Limb (tissue), 2 donors: Measurements from ENCODE around the gene VTA1.
"Not testable (repeated sequence)": the region's sequence is repeated elsewhere in the genome, so short reads cannot be mapped to it uniquely, and the experiment has no call there.

Experiments
- DNase-seq, 2 donors: peaks; one replicate each; pipeline ENCODE4 v3.0.0-alpha.2; 2016; ENCODE audit errors: extremely low spot score in 2 of 2

Gene VTA1

GRCh38 chr6:142225115-142225514 lies 78.1 kb downstream of the VTA1 start:
- no peak for DNase-seq

- DNase-seq, result no peak
Observed at GRCh38 chr6:142225552-142225951, 78.5 kb downstream of the VTA1 start.

- no peak for DNase-seq
Observed at GRCh38 chr6:142226731-142227130, 79.7 kb downstream of the VTA1 start.

GRCh38 chr6:142229518-142230270 lies 82.6 kb downstream of the VTA1 start:
- DNase-seq, result not testable (repeated sequence)

GRCh38 chr6:142232206-142233044 lies 85.4 kb downstream of the VTA1 start:
- peak in 1 of 2 donors; percentile 41 for DNase-seq

- no peak for DNase-seq
Observed at GRCh38 chr6:142233945-142234682, 87.1 kb downstream of the VTA1 start.

GRCh38 chr6:142235272-142235671 lies 88.2 kb downstream of the VTA1 start:
- no peak for DNase-seq

- peak in 1 of 2 donors; percentile 67 for DNase-seq
Observed at GRCh38 chr6:142235791-142236190, 88.7 kb downstream of the VTA1 start.

GRCh38 chr6:142236691-142237090 lies 89.6 kb downstream of the VTA1 start:
- DNase-seq, result peak in 1 of 2 donors; percentile 75

GRCh38 chr6:142238881-142239280 lies 91.8 kb downstream of the VTA1 start:
- DNase-seq, result no peak

GRCh38 chr6:142240179-142240578 lies 93.1 kb downstream of the VTA1 start:
- DNase-seq, result no peak

GRCh38 chr6:142241061-142241460 lies 94.0 kb downstream of the VTA1 start:
- no peak for DNase-seq

GRCh38 chr6:142242269-142242668 lies 95.2 kb downstream of the VTA1 start:
- DNase-seq, result no peak

GRCh38 chr6:142246960-142247359 lies 99.9 kb downstream of the VTA1 start:
- no peak for DNase-seq

GRCh38 chr6:142249266-142249665 lies 102.2 kb downstream of the VTA1 start:
- DNase-seq, result no peak

- peak in 1 of 2 donors; percentile 55 for DNase-seq
Observed at GRCh38 chr6:142251930-142252445, 104.9 kb downstream of the VTA1 start.

- DNase-seq, result no peak
Observed at GRCh38 chr6:142254513-142254912, 107.5 kb downstream of the VTA1 start.

GRCh38 chr6:142255785-142256184 lies 108.7 kb downstream of the VTA1 start:
- no peak for DNase-seq

GRCh38 chr6:142258305-142258704 lies 111.2 kb downstream of the VTA1 start:
- no peak for DNase-seq

GRCh38 chr6:142258757-142259156 lies 111.7 kb downstream of the VTA1 start:
- no peak for DNase-seq

- DNase-seq, result no peak
Observed at GRCh38 chr6:142260748-142261147, 113.7 kb downstream of the VTA1 start.

GRCh38 chr6:142262231-142262630 lies 115.2 kb downstream of the VTA1 start:
- DNase-seq, result no peak
